CD4-positive, alpha-beta T cell treated with Interleukin-6 at 100 ng/mL for 8 hours (primary cell): ENCODE measurements around the gene EIF4B.

ENCODE experiments used
- DNase-seq: peaks from one replicate; pipeline ENCODE4 v3.0.0-alpha.2; 2020; ENCODE audit warnings: mixed read lengths, low spot score

Gene EIF4B

GRCh38 chr12:53059434-53060063 is 53.3 kb downstream of the EIF4B start:
- no peak for DNase-seq

DNA sequence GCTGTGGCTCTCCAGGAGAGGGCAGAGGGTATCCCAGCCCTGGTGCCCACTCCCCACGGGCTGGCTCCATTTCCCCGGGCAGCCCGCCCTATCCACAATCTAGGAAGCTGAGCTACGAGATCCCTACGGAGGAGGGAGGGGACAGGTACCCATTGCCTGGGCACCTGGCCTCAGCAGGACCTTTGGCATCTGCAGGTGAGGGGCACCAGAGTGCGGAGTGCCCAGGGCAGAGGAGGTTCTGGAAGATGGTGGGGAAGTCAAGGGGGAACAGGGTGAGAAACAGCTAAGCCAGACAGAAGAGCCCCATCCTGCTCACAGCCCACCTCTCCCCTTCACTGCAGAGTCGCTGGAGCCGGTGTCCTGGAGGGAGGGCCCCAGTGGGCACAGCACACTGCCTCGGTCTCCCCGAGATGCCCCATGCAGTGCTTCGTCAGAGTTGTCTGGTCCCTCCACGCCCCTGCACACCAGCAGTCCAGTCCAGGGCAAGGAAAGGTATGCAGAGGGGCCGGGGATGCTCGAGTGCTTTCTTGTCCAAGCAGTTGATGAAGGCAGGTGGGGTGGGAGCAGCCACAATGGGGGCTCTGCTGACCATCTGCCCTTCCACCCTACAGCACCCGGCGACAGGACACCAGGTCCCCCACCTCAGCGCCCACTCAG is 53.9 kb downstream of the EIF4B start:
- no peak for DNase-seq

GRCh38 chr12:53060721-53061276 is 54.5 kb downstream of the EIF4B start:
- DNase-seq = no peak

- DNase-seq = no peak
These were observed 55.3 kb downstream of the EIF4B start for GRCh38 chr12:53061404-53062010.

DNA sequence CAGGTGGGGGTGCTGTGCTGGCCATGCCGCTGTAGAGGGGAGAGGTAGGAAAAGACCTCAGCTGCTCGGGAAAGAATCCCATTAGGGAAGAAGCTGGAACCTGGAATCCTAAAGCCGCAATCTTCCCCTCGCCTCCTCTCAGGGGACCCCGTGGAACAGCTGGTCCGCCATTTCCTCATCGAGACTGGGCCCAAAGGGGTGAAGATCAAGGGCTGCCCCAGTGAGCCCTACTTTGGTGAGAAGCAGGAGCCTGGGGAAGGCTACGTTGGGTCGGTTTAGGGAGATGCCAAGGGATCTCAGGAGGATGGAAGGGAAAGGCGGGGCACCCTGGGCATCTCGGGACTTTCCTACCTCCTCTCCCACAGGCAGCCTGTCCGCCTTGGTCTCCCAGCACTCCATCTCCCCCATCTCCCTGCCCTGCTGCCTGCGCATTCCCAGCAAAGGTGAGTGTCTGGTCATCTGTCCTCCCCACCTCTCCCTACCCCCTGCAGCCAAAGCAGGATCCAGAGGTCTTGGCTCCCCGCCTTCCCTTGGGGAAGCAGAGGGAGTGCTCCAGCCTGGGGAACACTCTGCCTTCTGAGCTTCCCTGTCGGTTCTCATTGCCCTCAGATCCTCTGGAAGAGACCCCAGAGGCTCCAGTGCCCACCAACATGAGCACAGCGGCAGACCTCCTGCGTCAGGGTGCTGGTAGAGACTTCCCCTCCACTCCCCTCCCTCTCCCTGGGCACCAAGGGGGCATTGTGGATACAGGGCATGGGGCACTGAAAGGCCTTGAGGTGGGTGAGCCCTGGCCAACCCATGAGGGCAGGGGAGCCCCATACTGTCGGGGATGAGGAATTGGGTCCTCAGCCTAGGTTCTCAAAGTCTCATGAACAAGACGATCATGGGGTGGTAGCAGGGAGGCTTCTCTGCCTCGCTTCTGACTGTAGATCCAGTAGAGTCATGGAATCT is 56.0 kb downstream of the EIF4B start:
- DNase-seq = no peak

- DNase-seq = no peak
These were observed 56.9 kb downstream of the EIF4B start for GRCh38 chr12:53062977-53063707.

DNA sequence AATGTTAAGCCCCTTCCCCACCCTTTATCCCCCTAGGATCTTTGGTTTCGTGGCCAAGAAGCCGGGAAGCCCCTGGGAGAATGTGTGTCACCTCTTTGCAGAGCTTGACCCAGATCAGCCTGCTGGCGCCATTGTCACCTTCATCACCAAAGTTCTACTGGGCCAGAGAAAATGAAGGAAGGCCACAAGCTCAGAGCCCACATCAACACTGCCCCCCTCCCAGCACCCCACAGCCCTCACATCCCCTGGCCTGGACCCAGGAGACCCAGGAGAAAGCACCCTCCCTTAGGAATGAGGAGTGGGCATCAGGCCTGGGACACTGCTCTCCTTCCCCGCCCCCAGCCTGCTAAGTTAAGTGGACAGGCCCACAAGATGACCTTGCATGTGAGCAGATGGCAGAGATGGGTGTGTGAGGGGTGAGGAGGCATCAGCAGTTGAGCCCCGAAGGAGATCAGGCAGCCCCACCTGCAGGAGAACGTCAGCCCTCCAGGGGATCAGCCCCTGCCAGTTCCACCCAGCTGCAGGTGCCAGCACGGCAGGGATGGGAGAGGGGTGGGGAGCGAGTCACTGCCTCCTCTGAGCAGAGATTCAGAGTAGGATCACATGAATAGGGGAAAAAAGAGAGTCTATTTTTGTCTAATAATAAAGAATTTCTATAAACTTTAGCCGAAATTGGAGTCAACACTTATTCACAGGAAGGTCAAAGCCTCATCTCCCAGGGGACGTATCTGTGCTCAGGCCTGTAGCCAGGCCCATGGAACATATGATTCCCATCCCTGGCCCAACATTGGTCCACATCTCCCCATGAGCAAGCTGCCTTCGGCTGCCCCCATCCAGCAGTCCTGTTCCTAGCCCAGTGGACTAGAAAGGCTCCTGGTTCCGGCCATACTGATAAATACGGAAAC is 57.7 kb downstream of the EIF4B start:
- no peak for DNase-seq

- no peak for DNase-seq
These were observed 58.6 kb downstream of the EIF4B start for GRCh38 chr12:53064613-53065436.

GRCh38 chr12:53065470-53065869 is 59.2 kb downstream of the EIF4B start:
- DNase-seq = no peak

- peak; percentile 59 for DNase-seq
These were observed 60.0 kb downstream of the EIF4B start for GRCh38 chr12:53065975-53066931.

GRCh38 chr12:53067074-53067992 is 61.1 kb downstream of the EIF4B start:
- no peak for DNase-seq

- no peak for DNase-seq
These were observed 61.9 kb downstream of the EIF4B start for GRCh38 chr12:53067993-53068770.

DNA sequence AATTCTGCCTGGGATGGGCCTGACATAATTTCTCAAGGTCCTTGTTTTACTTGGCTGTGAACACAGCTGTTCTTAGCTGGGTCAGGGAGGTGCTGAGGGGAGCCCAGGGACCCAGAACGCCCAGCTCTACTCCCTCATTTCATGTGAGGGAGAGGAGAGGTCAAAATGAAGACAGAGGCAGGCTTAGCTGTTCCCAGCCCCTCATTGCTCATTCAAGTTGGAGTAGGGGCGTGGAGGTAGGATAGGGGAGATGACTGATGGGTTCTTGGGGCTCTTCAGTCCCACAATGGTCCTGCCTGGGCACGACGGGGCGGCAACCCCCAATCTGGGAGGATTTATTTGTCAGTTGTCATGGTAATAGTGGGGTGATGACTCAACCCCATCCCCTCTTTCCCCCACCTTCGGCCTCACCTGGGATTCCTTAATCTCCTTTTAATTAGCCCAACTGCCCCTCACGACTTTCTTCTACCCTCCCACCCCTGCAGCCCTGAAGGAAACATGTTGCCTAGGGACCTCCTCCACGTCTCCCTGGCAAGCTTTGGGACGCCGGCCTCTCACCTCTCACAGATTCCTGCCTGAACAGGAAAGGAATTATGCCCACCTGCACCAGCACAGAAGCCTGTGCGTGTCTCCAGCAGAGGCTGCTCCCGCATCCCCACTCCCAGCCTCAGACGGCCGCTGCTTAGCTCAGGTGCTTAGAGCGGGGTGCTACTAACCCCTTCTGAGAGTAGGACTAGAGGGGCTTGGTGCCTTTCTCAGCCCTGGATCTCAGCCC is 62.7 kb downstream of the EIF4B start:
- DNase-seq = no peak

GRCh38 chr12:53069621-53070410 is 63.6 kb downstream of the EIF4B start:
- DNase-seq = no peak
